ENCODE results near the gene ROS1. TPM values are rescaled to one million over a fixed set of nuclear protein-coding genes. Genes with fewer than 3 reads are reported as not detected.

ROS1 gene
- total RNA-seq, 1 experiment from 2014 or later: 63.0 TPM

DNA sequence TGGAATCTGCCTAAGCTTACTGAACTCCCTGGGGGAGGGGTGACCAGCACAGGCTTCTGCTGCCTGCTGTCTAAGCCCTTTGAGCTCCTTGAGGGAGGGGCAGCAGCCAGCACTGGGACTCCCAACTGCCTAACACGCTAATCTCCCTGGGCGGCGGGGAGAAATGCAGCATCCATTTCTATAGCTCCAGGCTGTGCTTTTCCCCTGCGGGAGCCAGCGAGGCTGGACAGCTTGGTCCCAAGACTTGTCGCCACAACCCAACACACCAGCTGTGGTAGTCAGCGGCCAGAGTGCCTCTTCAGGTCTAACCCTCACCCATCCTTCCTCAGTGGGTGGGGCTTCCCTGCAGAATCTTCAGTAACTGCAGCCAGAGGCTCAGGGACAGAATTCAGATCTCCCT lies 95.8 kb downstream of the ROS1 start:
- TF ChIP-seq, protein P1, sequence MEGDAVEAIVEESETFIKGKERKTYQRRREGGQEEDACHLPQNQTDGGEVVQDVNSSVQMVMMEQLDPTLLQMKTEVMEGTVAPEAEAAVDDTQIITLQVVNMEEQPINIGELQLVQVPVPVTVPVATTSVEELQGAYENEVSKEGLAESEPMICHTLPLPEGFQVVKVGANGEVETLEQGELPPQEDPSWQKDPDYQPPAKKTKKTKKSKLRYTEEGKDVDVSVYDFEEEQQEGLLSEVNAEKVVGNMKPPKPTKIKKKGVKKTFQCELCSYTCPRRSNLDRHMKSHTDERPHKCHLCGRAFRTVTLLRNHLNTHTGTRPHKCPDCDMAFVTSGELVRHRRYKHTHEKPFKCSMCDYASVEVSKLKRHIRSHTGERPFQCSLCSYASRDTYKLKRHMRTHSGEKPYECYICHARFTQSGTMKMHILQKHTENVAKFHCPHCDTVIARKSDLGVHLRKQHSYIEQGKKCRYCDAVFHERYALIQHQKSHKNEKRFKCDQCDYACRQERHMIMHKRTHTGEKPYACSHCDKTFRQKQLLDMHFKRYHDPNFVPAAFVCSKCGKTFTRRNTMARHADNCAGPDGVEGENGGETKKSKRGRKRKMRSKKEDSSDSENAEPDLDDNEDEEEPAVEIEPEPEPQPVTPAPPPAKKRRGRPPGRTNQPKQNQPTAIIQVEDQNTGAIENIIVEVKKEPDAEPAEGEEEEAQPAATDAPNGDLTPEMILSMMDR (IDR thresholded peaks at IDR 0.05; ENCODE audit: unreplicated experiment): no peak
- no peak for DNase-seq (ENCODE audit: unreplicated experiment)
- Mint-ChIP-seq H3K27me3 (ENCODE audit: insufficient read depth, unreplicated experiment) (no peaks in the 10 kb centered on the region), H3K9me3 (ENCODE audit: unreplicated experiment) (peaks cover 7% of the 10 kb centered on the region), H3K4me1 (ENCODE audit: insufficient read depth, unreplicated experiment) (no peaks in the 10 kb centered on the region), H3K27ac (ENCODE audit: low read depth, unreplicated experiment) (no peak overlapping the region), H3K4me3 (ENCODE audit: unreplicated experiment) (no peak overlapping the region), H3K36me3 (ENCODE audit: insufficient read depth, unreplicated experiment) (peaks cover 81% of the 10 kb centered on the region)
- BruUV-seq (replicated peaks): no TSS peak
- intact Hi-C loops (cut with micrococcal nuclease): no loop called here
- ChIA-PET POLR2A (no interaction called here), CTCF (no interaction called here)

DNA sequence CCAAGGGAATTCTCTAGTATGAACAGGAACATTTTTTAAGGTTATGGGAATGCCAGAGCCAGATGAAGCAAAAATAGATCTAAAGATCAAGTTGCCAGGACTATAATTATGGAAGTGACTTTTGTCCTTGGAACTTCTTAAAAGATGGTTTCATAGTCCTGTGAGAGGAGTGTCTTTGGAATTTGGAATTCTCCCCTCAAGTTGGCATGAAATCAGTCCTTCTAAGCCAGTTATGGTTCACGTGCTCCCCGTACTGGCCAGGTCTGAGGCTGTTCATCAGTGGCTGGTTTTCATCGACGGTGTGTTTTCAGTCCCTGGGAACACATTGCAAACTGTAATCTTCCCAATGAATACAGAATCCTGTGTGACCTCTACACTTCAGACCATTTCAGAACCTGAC lies 97.2 kb downstream of the ROS1 start:
- H3K27ac Mint-ChIP-seq (ENCODE audit: low read depth, unreplicated experiment): no peak overlapping the region
- ChIA-PET CTCF (no interaction called here), POLR2A (no interaction called here)
- no peaks in the 10 kb centered on the region for H3K4me1 Mint-ChIP-seq (ENCODE audit: insufficient read depth, unreplicated experiment)
- H3K9me3 Mint-ChIP-seq (ENCODE audit: unreplicated experiment): peaks cover 7% of the 10 kb centered on the region
- no peak for DNase-seq (ENCODE audit: unreplicated experiment)
- no TSS peak for BruUV-seq (replicated peaks)
- intact Hi-C loops (cut with micrococcal nuclease): no loop called here
- TF ChIP-seq, protein P1 (IDR thresholded peaks at IDR 0.05; ENCODE audit: unreplicated experiment): no peak
- no peak overlapping the region for H3K4me3 Mint-ChIP-seq (ENCODE audit: unreplicated experiment)
- H3K36me3 Mint-ChIP-seq (ENCODE audit: insufficient read depth, unreplicated experiment): peaks cover 74% of the 10 kb centered on the region
- H3K27me3 Mint-ChIP-seq (ENCODE audit: insufficient read depth, unreplicated experiment): no peaks in the 10 kb centered on the region

DNA sequence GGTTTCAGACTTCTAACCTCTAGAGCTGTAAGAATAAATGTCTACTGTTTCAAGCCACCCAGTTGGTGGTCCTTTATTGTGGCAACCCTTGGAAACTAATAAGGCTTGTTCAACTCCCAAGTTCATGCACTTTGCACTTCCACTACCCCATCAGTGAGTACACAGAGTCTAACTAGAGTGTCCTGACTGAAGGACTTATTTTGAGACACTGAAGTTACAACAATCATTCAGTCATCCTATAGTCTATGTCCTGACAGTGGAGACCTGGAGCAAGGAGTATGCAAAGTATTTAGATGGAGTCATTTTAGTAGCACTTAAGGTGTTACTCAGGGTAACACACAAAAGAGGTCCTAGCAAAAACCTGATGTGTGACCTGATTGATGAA lies 97.7 kb downstream of the ROS1 start:
- H3K36me3 Mint-ChIP-seq (ENCODE audit: insufficient read depth, unreplicated experiment): peaks cover 74% of the 10 kb centered on the region
- BruUV-seq (replicated peaks): no TSS peak
- ChIA-PET CTCF (interaction anchor here (0.6 to 1.5 kb wide), 2 partner anchors 10 to 87 kb away, joined by 3 read pairs; no protein-coding TSS in a partner anchor), POLR2A (no interaction called here)
- TF ChIP-seq, protein P1 (IDR thresholded peaks at IDR 0.05; ENCODE audit: unreplicated experiment): no peak
- H3K4me1 Mint-ChIP-seq (ENCODE audit: insufficient read depth, unreplicated experiment): no peaks in the 10 kb centered on the region
- H3K27me3 Mint-ChIP-seq (ENCODE audit: insufficient read depth, unreplicated experiment): no peaks in the 10 kb centered on the region
- no peak overlapping the region for H3K4me3 Mint-ChIP-seq (ENCODE audit: unreplicated experiment)
- no peak for DNase-seq (ENCODE audit: unreplicated experiment)
- H3K27ac Mint-ChIP-seq (ENCODE audit: low read depth, unreplicated experiment): no peak overlapping the region
- intact Hi-C loops (cut with micrococcal nuclease): no loop called here
- H3K9me3 Mint-ChIP-seq (ENCODE audit: unreplicated experiment): peaks cover 6% of the 10 kb centered on the region

DNA sequence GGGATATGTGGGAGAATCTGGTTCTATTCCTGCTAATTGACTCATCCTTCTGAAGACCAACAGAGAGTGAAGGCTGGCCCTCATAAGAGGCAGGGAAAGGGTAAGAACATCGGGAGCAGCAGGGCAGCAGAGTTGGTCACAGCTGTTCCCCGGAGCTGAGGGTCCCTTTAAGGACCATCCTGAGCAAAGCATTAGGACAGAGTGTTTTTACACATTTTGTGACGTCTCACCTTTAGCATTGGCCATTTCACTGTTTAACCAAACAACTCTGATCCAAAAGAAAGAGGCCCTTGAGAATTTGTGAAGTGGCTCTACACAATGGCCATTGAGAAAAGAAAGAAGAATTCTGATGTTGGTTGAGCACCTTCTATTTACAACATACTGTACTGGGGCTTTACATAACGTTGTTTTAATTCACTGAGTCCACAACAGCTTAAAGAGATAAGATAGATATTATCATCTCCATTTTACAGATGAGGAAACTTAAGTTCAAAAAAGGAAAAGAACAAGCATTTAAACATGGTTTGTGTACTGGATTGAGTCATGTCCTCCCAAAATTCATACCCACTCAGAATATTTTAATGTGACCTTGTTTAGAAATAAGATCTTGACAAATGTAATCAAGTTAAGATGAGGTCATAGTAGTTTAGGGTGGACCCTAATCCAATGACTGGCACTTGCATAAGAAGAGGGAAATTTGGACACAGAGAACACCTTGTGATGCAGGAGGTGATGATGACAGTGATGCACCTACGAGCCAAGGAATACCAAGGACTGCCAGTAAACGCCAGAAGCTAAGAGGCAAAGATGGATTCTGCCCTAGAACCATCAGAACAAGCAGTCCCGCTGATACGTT lies 98.4 kb downstream of the ROS1 start:
- Mint-ChIP-seq H3K4me1 (ENCODE audit: insufficient read depth, unreplicated experiment) (no peaks in the 10 kb centered on the region), H3K36me3 (ENCODE audit: insufficient read depth, unreplicated experiment) (peaks cover 72% of the 10 kb centered on the region), H3K9me3 (ENCODE audit: unreplicated experiment) (peaks cover under 1% of the 10 kb centered on the region), H3K4me3 (ENCODE audit: unreplicated experiment) (no peak overlapping the region), H3K27ac (ENCODE audit: low read depth, unreplicated experiment) (no peak overlapping the region), H3K27me3 (ENCODE audit: insufficient read depth, unreplicated experiment) (no peaks in the 10 kb centered on the region)
- ChIA-PET CTCF (interaction anchor here (0.6 to 1.5 kb wide), 3 partner anchors 10 to 246 kb away, joined by 3 read pairs; no protein-coding TSS in a partner anchor), POLR2A (no interaction called here)
- BruUV-seq (replicated peaks): no TSS peak
- intact Hi-C loops (cut with micrococcal nuclease): no loop called here
- TF ChIP-seq, protein P1 (IDR thresholded peaks at IDR 0.05; ENCODE audit: unreplicated experiment): no peak
- DNase-seq (ENCODE audit: unreplicated experiment): no peak
